Measurements from ENCODE around the gene RHBDL3.
"Not testable (repeated sequence)": the region's sequence is repeated elsewhere in the genome, so short reads cannot be mapped to it uniquely, and the experiment has no call there.

RHBDL3 gene

GRCh38 chr17:32292094-32292493 is 26.5 kb downstream of the RHBDL3 start:
- no peak for DNase-seq

GRCh38 chr17:32297424-32297823 is 31.8 kb downstream of the RHBDL3 start:
- no peak for DNase-seq

DNA sequence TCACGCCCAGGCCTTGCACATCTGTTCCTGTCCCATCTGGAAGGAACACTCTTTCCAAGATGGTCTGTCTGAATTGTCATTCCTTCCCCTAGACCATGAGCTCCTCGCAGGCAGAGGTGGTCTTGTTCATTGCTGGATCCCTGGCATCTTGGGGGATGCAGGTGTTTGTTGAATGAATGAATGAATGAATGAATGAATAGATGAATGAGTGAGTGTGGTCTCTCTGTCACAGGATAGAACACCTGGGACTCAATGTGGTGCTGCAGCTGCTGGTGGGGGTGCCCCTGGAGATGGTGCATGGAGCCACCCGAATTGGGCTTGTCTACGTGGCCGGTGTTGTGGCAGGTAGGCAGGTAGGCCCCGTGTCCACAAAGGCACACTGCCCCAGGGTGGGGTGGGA is 32.2 kb downstream of the RHBDL3 start:
- DNase-seq = no peak

GRCh38 chr17:32298298-32298697 is 32.7 kb downstream of the RHBDL3 start:
- DNase-seq = peak; percentile 22

- DNase-seq = peak; percentile 84
Observed at GRCh38 chr17:32298721-32299579, 33.3 kb downstream of the RHBDL3 start.

DNA sequence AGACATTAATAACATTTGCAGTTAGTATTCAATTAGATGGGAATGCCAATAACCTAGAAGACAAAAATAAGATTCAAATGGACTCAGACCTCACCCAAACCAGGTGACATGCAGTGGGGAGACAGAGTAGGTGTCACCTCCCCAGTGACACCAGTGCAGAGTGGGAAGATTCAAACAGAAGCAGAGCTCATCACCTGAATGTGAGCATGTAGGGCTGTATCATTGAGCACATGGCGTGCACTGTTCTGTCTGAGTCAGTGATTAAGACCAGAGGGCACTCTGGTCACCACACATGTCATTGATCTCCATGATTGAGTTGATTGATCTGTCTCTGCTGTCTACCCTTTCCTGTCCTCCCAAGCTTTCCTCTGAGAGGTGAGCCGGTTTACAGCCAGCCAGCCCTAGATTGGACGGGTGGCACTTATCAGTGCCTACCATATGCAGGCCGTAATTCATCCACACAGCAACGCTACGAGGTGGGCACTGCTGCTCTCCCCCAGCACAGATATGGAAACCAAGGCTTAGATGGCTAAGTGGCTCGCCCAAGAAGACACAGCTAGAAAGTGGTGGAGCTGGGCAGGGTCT is 34.0 kb downstream of the RHBDL3 start:
- DNase-seq = peak; percentile 42

GRCh38 chr17:32302037-32302436 is 36.4 kb downstream of the RHBDL3 start:
- no peak for DNase-seq

GRCh38 chr17:32302860-32303649 is 37.4 kb downstream of the RHBDL3 start:
- peak; percentile 45 for DNase-seq

DNA sequence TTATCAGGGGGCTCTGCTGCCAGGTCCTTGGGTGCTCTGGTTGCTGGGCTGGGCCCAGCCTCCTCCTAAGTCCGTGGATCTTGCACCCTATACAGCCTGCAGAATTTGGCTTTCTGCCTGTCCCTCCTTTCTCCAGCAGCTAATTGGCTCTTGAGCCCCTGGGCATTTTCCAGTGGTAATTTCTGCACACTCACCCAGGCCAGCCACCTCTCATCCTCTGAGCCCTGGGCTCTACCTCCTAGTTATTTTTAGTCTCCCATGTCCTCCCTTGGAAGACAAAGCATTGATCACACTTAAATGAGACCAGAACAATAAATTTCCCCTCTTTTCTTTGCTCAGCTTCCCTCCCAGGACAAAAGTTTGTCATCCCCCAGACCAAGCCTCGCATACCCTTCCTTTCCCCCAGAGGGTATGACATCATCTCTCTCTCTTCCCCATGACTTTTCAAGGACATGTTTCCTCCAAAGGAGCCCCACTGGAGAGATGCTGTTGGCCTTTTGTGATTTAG is 38.2 kb downstream of the RHBDL3 start:
- DNase-seq = peak; percentile 26

DNA sequence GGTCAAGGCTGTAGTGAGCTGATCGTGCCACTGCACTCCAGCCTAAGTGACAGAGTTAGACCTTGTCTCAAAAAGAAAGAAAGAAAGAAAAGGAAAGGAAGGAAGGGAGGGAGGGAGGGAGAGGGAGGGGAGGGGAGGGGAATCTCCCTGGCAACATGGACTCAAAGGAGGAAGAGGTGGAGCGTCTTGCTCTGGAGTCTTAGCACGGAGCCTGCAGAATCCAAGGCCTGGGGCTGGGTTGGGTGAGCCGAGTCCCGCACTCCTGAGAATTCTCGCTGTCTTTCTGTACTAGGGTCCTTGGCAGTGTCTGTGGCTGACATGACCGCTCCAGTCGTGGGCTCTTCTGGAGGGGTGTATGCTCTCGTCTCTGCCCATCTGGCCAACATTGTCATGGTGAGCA is 39.4 kb downstream of the RHBDL3 start:
- DNase-seq = no peak

DNA sequence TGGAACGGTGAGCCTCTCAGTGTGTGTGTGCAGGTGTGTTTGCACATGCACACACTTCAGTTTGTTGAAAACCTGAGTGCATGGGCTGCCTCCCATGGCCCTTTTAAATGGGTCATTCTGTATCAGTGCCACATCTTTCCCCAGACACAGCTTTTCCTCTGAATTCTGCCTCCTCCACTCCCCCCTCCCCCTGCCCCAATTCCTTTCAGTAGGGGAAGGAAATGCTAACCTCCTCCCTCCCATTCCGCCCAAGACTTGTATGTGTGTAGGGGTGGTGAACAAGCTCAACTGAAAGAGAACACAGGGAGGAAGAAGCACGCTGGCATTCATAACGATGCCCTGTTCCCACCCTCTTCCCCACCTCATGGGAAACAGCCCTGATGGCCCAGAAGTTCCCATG is 42.0 kb downstream of the RHBDL3 start:
- DNase-seq = peak; percentile 59

DNA sequence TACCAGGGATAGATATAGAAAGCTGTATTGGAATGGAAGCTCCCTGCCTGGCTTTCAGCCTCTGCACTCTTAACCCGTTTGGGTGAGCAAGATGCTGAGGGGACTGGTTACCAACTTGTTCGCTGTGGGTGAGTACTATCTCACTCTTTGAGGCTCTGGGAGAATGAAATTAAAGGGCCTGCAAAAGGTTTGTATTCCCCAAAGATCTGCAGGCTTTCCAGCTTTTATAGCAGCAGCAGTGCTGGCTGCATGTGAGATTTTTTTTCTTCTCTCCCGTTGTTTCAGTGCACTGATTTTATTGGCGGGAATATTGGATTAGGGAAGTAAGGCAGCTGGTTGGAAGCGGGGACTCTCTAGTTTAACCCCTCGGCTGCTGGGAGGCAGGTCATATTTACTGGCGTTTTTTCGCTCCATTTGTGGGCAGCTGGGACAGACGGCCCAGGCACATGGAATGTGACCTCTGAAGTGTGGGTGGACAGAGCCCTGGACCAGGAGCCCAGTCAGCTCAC is 45.5 kb downstream of the RHBDL3 start:
- DNase-seq = peak; percentile 78

DNA sequence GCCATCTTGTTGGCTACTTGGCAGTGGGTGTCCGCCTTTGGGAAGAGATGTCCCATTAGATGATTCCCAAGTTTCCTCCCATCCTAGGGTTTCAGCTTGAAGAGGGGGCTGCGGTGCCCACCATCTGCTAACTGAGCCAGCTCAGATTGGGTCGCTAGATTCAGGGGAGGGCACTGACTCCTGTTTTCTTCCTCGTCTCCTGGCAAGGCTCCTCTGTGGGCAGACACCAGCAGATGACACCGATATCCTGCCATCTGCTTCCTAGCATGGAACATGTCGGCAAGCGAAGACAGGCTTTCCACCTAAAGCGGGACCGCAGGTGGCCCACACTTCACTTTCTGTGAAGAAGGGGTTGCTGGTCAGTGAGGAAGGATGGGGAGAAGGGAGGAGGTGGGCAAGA is 49.0 kb downstream of the RHBDL3 start:
- DNase-seq = no peak

- DNase-seq = no peak
Observed at GRCh38 chr17:32315171-32315570, 49.5 kb downstream of the RHBDL3 start.

- DNase-seq = not testable (repeated sequence)
Observed at GRCh38 chr17:32316653-32317052, 51.0 kb downstream of the RHBDL3 start.

- DNase-seq = no peak
Observed at GRCh38 chr17:32317353-32317752, 51.7 kb downstream of the RHBDL3 start.

GRCh38 chr17:32318071-32318470 is 52.4 kb downstream of the RHBDL3 start:
- no peak for DNase-seq

DNA sequence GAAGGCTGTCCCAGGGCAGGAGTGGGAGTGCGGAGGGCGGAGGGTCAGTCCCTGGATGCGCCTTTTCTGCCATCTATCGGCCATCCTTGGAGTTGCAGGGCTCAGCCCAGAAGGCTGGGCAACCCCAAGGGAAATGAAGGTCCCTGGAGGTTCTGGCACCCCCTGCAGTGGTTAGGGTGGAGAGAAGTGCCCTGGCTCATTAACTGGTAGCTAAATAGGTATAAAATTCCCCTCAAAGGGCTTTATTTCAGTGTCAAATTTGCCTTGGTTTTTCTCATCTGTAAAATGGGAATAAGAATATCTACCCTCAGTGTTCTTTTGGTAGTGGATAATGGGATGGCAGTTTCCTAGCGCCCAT is 53.9 kb downstream of the RHBDL3 start:
- peak; percentile 89 for DNase-seq

DNA sequence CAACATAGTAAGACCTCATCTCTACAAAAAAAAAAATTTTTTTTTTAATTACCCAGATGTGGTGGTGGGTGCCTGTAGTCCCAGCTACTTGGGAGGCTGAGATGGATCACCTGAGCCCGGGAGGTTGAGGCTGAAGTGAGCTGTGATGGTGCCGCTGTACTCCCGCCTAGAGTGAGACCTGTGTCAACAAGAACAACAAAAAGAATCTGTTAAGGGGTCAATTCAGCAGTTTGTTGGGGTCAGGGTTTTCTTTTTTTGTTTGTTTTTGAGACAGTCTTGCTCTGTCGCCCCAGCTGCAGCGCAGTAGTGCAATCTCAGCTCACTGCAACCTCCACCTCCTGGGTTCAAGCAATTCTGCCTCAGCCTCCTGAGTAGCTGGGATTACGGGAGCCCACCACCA is 54.4 kb downstream of the RHBDL3 start:
- DNase-seq = not testable (repeated sequence)

DNA sequence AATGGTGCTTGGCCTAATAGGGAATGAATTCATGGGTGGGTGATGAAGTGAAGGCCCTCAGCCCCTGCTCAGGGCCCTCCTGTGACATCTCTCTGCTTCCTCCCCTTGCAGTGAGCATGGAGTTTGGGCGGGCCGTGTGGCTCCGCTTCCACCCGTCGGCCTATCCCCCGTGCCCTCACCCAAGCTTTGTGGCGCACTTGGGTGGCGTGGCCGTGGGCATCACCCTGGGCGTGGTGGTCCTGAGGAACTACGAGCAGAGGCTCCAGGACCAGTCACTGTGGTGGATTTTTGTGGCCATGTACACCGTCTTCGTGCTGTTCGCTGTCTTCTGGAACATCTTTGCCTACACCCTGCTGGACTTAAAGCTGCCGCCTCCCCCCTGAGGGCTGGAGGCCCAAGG is 55.2 kb downstream of the RHBDL3 start:
- DNase-seq = no peak

DNA sequence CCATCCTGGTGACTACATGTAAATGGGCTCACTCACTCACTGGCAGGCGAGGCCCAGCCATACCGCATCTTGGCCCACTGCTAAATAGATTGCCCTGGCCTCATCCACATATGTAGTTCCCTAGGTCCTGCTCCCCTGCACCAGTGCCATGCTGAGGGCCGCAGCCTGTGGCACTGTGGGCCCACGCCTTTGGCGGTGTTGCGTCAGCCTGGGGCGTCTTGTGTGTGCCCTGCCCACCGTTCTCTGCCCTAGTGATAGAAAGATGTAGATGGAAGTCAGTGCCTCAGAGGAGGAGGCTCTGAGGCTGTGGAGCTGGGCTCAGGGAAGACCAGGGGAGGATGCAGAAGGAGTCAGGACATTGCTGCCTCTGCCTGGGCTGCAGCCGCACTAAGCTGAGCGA is 57.4 kb downstream of the RHBDL3 start:
- no peak for DNase-seq

GRCh38 chr17:32323811-32324491 is 58.3 kb downstream of the RHBDL3 start:
- DNase-seq = peak; percentile 59

DNA sequence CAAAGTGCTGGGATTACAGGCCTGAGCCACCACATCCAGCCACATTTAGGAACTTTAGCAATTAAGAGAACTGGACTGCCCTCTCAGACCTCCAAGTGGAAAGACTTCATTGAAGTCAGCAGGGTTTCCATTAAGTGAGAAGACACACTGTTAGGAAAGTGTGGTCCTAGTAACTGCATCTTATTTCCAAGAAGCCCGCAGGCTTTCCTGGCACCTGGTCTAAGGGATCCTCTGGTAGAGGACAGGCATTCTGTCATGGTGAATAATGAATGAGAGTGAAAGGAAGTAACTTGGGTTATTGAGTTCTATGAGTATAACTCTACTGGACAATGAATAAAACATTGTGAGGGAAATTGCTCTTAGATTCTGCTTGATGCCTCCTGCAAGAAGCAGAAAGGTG is 62.3 kb downstream of the RHBDL3 start:
- no peak for DNase-seq

Measured in eye (tissue), 1 donor.